Skin epidermis (tissue), 12 donors: ENCODE measurements around the gene SPRN.

Experiments used
- H3K27ac ChIP-seq, 21 experiments: fragments of 200-600 bp; sonication (generic) in 11 of 21; one replicate each; pipeline ENCODE4 v1.5.0; 2020; ENCODE audit warnings: mild to moderate bottlenecking in 3 of 21, inconsistent platforms in 2 of 21, moderate library complexity in 2 of 21
- H3K4me3 ChIP-seq, 7 experiments: fragments of 200-600 bp; sonication (generic) in 2 of 7; one replicate each; pipeline ENCODE4 v1.5.0; 2020; ENCODE audit warnings: inconsistent platforms in 2 of 7, mild to moderate bottlenecking in 2 of 7, moderate library complexity in 1 of 7

Gene SPRN

GRCh38 chr10:133457100-133457841 is 32.8 kb upstream of the SPRN start:
- H3K27ac ChIP-seq = no peak overlapping the region
- no peak overlapping the region for H3K4me3 ChIP-seq

DNA sequence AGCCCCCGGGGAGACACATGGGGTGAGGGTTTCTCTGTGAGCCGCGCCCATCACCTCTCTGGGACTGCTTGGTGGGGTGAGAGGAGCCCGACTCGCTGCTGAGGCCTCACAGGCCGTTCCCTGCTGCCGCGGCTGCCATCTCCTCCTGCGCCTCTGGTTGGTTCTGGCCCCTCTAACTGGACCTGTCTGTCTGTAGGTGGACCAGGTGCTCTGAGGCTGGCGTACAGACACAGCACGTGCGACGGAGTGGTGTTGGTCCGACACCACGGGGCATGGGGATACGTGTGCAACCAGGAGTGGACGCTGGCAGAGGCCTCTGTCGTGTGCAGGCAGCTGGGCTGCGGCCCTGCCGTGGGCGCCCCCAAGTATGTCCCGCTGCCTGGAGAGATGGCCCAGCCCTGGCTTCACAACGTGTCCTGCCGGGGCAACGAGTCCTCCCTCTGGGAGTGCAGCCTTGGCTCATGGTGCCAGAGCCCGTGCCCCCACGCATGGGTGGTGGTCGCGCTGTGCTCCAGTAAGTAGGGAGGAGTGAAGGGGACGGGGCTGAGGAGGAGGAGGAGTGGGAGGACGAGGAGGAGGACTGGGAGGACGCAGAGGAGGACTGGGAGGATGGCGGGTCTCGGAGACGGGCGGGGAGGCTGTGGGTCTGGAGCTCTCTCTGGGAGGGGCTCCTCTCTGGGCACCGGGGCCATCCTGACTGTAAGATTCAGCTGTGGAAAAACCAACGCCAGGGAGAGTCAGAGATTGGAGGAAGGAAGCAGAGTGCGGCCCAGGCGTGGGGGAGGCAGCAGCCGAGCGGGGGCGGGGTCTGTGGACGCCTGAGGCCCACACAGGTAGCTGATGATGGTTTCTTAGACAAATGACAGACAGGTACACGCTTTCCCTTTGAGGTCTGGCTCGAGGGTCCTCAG is 31.9 kb upstream of the SPRN start:
- Histone ChIP-seq H3K4me3 (no peak overlapping the region), H3K27ac (no peak overlapping the region)

GRCh38 chr10:133455611-133456031 is 31.2 kb upstream of the SPRN start:
- Histone ChIP-seq H3K4me3 (no peak overlapping the region), H3K27ac (no peak overlapping the region)

DNA sequence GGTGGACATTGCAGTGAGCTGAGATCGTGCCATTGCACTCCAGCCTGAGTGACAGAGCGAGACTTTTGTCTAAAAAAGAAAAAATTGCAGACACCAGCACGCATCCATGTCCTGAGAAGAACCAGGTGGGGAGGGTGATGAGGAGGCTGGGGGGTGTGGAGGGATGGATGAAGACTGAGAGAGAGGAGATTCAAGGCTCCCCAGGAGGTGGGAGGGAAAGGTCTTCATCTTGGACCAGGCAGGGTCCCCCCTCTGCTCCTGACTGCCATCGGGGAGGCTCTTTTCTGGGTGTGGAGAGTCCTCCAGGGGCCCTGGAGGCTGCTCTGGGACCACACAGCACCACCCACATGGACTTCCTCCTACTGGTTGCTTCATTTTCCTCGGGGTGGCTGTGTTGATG is 30.8 kb upstream of the SPRN start:
- H3K4me3 ChIP-seq = no peak overlapping the region

GRCh38 chr10:133454204-133454893 is 29.9 kb upstream of the SPRN start:
- H3K4me3 ChIP-seq = no peak overlapping the region
- H3K27ac ChIP-seq = no peak overlapping the region

More for the DNA sequence above, 30.8 kb upstream of the SPRN start:
- H3K27ac ChIP-seq = no peak overlapping the region

DNA sequence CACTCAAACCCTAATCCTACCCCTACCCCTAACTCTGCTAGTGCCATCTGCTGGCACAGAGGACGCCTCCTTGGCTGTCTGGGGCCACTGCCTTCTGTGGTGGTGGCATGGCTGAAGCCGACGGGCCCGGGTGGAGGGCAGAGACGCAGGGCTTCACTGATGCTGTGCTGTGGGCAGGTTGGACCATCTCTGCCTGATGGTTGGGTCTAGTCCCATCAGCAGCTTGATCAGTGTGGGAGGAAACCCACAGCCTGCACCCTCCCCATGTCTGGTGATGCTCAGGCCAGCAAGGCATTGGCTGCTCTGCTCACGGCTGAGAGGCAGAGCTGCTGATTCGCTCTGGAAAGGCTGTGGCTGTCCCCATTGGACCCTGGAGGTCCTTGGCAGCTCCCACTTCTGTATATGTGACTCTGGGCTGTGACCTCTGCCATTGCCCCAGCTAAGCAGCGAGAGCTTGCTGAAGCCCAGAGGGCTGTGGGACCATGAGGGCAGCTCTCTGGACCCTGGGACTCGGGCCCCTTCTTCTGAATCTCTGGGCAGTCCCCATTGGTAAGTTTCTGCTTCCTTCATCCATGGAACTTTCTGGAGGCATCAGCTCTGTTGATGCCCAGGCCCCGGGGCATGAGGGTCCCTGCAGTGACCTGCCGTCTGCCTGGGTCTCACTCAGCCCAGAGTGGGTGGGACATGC is 29.2 kb upstream of the SPRN start, which contains the start of gene SCART1:
Gene SCART1, plus strand, starts transcription at position 430 of the 688 bp plus-strand sequence. Its CDS starts 53 bp downstream, at position 483.
- Histone ChIP-seq H3K4me3 (no peak within 1 kb of the TSS), H3K27ac (no peak within 1 kb of the TSS)

DNA sequence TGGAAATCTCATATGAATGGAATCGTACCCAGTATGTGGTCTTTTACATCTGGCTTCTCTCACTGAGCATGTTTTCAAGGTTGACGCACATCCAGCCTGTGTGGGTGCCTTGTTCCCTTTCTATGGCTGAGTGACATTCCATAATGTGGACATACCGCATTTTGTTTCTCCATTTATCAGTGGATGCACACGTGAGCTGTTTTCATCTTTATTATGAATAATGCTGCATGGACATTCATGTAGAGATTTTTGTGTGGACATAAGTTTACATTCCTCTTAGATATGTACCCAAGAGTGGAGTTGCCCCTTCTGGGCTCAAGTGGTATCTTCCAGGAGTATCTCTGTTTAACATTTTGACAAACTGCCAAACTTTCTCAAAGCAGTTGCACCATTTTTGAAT is 28.0 kb upstream of the SPRN start:
- no peak overlapping the region for H3K4me3 ChIP-seq
- no peak overlapping the region for H3K27ac ChIP-seq

GRCh38 chr10:133451346-133451745 is 26.9 kb upstream of the SPRN start:
- Histone ChIP-seq H3K4me3 (no peak overlapping the region), H3K27ac (no peak overlapping the region)

- no peak overlapping the region for H3K4me3 ChIP-seq
- H3K27ac ChIP-seq = no peak overlapping the region
These were observed 23.7 kb upstream of the SPRN start for GRCh38 chr10:133448120-133448519.

GRCh38 chr10:133446979-133447378 is 22.6 kb upstream of the SPRN start:
- Histone ChIP-seq H3K4me3 (no peak overlapping the region), H3K27ac (no peak overlapping the region)

DNA sequence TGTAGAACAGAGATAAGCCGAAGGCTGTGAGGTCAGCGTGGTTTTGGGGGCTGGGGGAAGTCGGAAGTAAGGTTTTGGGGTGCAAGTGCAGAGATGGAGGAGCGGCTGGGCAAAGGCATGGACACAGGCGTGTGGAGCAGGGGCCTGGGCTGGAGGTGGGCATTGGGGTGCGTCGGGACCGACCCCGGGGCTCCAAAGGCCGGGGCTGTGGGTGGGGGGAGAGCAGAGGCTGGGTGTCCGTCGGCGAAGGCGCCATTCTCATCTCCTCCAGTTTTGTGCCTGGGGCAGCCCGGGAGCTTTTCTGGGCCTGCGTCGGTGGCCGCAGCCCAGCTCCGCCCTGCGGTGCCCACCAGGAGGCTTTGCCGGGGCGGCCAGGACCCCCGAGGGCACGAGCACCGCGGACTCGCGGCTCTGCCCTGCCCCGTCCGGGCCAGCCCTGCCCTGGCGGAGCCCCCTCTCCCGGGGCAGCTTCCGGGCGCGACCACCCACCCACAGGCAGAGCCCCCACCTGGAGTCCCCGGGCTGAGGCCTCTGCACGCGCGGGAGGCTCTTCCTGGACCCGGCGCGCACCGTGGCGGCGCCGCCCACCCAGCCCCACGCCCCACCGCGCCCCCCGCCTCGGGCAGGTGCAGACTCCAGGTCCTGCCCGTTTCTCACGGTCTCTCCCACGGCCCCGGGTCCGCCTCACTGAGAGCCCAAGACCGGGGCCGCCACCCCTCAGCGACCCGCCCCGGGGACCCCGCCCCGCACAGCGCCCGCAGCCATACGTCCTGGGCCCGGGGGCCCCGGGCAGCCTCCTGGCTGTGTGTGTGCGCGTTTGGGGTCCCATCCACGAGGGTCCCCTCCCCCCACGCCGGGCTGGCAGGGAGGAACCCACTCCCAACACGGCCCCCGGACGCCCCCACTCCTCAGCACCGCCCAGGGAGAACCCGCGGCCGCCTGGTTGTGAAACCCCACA is 21.6 kb upstream of the SPRN start:
- Histone ChIP-seq H3K27ac (no peak overlapping the region), H3K4me3 (no peak overlapping the region)

DNA sequence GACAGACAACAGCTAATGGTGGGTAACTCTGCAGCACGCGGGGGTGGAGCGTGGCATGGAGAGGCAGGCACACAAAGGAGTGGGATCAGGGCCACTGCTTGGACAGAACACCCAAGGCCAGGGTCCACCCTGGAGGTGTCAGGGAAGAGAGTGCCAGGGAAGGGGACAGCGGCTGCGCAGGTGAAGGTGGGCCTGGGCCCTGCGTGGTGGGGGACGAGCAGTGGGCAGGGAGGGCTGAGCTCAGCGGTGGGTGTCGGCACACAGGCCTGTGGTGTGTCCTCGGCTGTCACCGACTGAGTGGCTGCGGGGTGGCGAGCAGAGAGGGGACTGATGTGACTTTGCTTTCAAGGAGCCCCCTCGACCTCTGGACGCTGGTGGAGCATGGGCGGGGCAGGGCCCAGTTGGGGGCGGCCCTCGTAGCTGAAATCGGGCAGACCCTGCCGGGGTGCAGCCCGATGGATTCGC is 20.9 kb upstream of the SPRN start:
- Histone ChIP-seq H3K27ac (no peak overlapping the region), H3K4me3 (no peak overlapping the region)

GRCh38 chr10:133444342-133445267 is 20.2 kb upstream of the SPRN start:
- no peak overlapping the region for H3K4me3 ChIP-seq
- H3K27ac ChIP-seq = no peak overlapping the region

- Histone ChIP-seq H3K27ac (peak overlapping the region in 1 of 21 experiments; percentile 62), H3K4me3 (no peak overlapping the region)
These were observed 18.8 kb upstream of the SPRN start for GRCh38 chr10:133442967-133443924.

DNA sequence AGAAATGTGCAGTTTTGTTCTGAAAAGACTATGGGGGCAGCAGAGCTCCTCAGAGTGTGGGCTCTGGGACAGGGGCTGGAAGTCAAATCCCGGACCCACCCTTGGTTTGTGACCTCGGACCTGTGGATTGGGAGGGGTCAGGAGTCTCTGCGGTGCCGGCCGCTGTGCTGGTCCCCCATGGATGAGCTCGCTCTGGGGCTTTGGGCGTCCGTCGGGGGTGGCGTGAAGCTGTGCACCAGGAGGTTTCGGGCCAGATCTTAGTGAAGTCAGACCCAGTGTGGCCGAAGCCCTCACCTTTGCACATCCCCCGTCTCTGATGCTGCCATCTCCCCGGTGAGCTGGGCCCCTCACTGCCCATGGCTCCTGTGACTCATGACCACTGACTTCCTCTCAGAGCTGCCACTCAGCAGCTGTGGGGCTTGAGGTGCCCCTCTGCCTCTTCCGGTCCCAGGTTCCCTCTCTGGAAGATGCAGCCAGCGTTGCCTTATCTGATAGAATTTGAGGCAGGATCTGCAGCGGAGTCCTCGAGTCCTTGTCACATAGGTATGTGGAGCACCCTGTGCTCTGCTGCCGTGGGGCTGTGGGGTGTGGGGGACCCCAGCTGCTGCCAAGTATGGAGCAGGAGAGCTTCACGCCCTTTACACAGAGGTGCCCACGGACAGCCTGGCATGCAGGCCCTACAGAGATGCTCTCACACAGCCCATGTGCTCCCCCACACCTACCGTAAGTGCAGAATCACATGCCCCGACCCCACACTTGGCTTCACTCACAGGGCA is 18.0 kb upstream of the SPRN start:
- H3K4me3 ChIP-seq = no peak overlapping the region
- peak overlapping the region in 2 of 21 experiments; percentile 23 to 62 for H3K27ac ChIP-seq
